RCC 7860 (cell line): ENCODE measurements around the gene PTPRN2.
"Not testable (repeated sequence)": the region's sequence is repeated elsewhere in the genome, so short reads cannot be mapped to it uniquely, and the experiment has no call there.

ENCODE experiments used
- DNase-seq: peaks from one replicate; pipeline ENCODE4 v3.0.0-alpha.2; 2015; ENCODE audit warnings: low spot score
- FAIRE-seq: peaks from 2 replicates; lab custom pipeline; 2012; peaks lifted over from hg19 to GRCh38; lab: Jason Lieb, UNC

PTPRN2 gene

DNA sequence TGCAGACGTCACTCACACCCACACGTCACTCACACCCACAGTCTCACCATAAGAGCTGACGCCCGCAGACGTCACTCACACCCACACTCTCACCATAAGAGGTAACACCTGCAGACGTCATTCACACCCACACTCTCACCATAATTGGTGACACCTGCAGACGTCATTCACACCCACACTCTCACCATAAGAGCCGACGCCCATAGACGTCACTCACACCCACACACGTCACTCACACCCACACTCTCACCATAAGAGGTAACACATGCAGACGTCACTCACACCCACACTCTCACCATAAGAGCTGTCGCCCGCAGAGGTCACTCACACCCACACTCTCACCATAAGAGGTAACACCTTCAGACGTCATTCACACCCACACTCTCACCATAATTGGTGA, 246.5 kb downstream of the PTPRN2 start:
- not testable (repeated sequence) for FAIRE-seq, DNase-seq

DNA sequence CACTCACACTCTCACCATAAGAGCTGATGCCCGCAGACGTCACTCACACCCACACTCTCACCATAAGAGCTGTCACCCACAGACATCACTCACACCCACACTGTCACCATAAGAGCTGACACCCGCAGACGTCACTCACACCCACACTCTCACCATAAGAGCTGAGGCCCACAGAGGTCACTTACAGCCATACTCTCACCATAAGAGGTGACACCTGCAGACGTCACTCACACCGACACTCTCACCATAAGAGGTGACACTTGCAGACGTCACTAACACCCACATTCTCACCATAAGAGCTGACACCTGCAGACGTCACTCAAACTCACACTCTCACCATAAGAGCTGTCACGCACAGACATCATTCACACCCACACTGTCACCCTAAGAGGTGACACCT, 250.7 kb downstream of the PTPRN2 start:
- DNase-seq, FAIRE-seq: not testable (repeated sequence)

DNA sequence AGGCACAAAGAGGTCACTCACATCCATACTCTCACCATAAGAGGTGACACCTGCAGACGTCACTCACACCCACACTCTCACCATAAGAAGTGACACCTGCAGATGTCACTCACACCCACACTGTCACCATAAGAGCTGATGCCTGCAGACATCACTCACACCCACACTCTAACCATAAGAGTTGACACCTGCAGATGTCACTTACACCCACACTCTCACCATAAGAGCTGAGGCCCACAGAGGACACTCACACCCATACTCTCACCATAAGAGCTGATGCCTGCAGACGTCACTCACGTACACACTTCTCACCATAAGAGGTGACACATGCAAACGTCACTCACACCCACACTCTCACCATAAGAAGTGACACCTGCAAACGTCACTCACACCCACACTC, 255.1 kb downstream of the PTPRN2 start:
- not testable (repeated sequence) for DNase-seq, FAIRE-seq

DNA sequence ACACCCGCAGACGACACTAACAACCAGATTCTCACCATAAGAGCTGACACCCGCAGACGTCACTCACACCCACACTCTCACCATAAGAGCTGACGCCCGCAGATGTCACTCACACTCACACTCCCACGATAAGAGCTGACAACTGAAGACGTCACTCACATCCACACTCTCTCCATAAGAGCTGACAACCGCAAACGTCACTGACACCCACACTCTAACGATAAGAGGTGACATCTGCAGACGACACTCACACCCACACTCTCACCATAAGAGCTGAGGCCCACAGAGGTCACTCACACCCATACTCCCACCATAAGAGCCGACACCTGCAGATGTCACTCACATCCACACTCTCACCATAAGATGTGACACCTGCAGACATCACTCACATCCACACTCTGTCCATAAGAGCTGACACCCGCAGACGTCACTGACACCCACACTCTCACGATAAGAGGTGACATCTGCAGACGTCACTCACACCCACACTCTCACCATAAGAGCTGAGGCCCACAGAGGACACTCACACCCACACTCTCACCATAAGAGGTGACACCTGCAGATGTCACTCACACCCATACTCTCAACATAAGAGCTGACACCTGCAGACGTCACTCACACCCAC, 255.7 kb downstream of the PTPRN2 start:
- DNase-seq, FAIRE-seq: not testable (repeated sequence)

DNA sequence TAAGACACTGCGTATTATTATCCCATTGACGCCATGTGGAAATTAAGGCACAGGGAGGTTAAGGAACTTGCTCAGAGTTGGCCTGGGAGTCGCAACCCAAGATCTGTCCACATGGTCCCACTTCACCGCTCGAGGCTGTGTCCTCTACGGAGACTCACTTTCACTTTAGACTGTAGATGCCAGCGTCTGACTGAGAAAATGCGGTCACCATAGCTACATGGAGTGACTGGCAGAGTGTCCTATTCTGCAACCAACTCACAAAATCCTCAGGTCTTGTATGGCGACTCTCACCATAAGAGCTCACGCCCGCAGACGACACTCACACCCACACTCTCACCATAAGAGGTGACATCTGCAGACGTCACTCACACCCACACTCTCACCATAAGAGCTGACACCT, 257.9 kb downstream of the PTPRN2 start:
- DNase-seq (no peak), FAIRE-seq (no peak)

DNA sequence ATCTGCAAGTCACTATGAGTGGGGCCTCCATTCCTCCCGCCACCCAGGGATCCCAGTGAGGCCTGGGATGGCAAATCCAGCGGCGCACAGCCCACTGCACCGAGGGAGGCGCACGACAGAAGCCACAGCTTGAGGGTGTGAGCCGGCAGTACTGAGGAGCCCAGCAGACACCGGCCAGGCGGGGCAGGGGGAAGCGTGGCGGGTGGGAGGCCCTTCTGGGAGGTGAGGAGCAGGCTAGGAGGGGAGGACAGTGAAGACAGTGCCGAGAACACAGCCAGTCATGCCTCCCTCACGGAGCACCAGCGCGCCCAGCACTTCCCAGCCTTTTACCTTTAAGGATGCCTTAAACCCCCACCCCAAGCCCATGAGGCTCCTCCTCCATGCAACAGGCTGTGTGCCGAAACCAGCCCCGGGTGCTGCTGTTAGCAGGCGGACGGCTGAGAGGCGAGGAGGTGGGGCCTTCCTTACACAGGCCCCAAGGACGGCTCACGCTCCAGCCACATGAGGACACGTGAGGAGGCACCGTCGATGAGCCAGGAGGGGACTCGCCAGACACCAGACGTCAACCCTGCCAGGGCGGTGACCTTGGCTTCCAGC, 258.5 kb downstream of the PTPRN2 start:
- FAIRE-seq, result no peak
- no peak for DNase-seq

DNA sequence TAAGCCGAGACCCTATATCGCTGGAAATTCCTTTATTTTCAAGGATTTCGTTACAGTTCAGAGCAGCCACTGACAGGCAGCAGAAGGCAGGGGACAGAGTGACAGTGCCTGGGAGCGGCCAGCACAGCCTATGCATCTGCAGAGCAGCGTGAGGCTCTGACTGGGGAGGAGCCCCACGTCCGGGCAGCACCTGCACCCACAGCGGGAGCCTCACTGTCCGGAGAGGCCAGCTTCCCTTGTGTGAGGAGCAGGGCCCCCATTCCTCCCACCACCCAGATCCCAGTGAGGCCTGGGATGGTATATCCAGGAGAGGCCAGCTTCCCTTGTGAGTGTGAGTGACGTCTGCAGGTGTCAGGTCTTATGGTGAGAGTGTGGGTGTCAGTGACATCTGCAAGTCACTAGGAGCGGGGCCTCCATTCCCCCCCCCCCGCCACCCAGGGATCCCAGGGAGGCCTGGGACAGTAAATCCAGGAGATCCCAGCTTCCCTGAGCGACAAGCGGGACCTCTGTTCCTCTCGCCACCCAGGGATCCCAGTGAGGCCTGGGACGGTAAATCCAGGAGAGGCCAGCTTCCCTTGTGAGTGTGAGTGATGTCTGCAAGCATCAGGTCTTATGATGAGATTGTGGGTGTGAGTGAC, 259.1 kb downstream of the PTPRN2 start:
- FAIRE-seq, result no peak
- DNase-seq, result no peak

DNA sequence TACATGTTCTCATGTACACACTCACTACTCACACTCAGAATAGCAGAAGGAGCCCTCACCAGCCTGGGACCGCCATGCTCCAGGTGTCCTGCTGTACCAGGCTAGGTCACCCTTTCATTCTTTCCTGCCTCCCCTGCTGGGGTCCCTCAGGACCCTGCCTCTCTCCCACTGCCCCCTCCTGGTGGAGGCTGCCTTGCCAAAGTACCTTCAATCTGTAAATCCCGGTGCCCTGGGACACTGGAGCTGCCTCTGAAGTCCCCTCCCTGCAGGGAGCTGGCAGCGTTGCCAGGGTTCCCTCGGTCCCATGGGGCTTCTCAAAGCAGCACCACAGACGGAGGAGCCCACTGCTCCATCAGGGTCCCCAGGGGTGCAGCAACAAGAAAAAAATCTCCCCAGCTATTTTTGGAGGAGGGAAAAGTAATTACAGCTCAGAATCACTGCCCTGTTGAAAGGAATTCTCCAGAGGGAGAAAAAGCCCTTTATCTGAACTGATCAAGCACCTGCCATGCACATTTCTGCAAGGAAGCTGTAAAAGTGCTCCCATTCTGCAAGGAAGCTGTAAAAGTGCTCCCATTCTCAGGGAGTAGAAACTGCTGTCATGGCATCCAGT, 259.9 kb downstream of the PTPRN2 start:
- FAIRE-seq (no peak), DNase-seq (no peak)

DNA sequence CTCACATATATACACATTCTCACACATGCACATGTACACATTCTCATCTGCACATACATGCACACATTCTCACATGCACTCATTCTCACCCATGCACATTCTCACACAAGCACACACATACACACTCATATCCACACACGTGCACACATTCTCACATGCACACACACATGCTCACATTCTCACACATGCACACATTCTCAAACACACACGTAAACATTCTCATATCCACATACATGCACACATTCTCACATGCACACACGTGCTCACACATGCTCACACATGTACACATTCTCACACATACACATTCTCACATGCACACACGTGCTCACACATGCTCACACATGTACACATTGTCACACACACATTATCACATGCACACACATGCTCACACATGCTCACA, 260.6 kb downstream of the PTPRN2 start:
- no peak for FAIRE-seq
- DNase-seq, result no peak

DNA sequence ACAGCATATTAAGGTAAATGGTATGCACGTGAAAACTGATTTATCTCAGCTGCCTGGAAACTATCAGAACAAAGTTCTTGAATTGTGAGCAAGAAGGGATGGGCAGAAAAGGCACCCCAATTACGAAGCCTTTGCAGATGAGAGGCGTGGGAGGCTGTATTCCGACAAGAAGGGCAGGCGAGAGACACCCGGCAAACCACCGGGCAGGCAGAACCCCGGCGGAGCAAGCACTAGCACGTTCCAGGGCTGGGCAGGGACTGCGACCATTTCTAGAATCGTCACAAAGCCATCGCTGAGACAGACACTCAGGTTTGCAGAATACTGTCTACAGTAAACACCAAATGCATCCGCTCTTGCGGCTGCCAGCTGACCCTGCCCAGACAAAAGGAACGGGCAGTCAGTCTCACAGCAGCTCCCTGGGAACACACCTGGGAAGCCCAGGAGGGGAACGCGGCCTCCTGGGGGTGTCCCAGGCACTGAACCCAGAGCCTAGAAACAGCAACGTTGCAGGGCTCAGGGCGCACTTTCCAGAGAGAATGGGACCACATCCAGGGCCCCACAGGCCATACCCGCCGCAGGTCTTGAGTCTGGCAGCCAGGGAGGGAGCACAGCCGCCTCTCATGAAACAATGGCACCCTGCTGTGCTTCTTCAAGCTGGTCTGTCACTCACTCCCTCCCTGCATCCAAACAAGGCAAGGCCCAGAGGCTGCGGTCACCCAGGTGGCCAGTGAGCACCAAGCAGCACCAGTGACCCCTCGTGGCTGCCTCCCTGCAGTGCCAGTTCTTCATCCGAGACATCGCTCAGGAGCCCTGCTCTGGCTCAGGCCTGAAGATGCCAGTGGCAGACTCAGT, 261.9 kb downstream of the PTPRN2 start:
- DNase-seq (no peak), FAIRE-seq (no peak)

DNA sequence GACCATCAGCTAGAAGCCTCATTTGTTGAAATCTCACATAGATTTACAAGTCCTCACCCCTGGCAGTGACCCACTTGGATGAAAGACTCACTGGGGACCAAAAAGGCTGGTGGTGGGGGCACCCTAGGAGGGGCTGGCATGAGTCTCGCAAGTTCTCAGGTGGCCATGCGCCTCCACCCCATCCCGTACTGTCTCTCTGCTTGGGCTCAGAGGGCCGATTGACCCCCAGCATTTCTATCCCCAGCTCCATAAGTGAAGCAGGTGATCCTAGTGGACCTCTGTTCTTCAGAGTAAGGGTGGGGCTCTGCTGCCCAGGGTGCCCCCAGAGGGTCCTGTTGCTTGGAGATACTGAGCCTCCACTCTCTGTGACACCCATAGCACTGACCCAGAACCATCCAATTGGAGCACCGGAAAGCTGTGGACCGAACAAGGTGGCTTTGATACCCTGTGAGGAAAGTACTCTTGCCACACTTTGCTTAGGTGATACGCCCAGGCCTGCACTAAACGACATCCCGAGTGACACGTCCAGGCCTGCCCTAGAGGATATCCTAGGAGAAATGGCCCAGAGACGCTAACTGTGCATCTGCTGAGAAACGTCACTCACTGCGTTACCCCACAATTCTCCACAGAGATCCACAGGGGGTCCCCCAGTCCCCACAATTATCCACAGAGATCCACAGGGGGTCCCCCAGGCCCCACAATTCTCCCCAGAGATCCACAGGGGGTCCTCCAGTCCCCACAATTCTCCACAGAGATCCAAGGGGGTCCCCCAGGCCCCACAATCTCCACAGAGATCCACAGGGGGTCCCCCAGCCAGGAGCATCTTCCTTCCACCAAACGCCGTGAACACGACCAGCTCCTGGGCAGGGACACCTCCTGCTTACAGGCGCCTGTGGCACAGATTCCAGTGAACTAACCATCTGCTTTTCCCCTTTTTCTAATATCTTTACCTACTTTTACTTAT, 262.9 kb downstream of the PTPRN2 start:
- no peak for FAIRE-seq
- no peak for DNase-seq

DNA sequence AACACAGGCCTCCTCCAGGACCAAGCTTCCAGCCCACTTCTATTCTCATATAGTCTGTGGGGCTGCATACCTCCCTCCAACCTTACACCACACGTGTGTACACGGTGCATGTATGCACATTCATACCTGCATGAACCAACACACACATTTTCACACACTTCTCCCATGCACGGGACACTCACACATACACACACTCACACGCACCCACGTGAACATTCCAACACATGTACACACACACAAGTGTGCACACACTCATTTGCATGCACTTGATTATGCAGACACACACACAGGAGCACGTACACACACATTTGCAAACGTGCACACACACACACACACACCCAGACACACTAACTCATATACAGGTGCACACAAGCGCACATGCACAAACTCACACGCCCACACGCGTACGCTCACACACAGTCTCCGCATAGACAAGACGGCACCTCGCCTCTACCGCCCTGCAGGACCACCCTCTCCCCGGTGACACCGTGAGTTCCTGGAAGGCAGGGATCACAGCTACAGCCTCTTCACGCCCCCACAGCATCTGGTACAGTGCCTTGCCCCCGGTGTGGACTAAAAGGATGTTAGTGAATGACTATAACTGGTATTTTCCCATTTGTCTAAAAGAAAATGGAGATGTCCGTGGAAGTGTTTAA, 263.8 kb downstream of the PTPRN2 start:
- DNase-seq, result no peak
- FAIRE-seq, result no peak

DNA sequence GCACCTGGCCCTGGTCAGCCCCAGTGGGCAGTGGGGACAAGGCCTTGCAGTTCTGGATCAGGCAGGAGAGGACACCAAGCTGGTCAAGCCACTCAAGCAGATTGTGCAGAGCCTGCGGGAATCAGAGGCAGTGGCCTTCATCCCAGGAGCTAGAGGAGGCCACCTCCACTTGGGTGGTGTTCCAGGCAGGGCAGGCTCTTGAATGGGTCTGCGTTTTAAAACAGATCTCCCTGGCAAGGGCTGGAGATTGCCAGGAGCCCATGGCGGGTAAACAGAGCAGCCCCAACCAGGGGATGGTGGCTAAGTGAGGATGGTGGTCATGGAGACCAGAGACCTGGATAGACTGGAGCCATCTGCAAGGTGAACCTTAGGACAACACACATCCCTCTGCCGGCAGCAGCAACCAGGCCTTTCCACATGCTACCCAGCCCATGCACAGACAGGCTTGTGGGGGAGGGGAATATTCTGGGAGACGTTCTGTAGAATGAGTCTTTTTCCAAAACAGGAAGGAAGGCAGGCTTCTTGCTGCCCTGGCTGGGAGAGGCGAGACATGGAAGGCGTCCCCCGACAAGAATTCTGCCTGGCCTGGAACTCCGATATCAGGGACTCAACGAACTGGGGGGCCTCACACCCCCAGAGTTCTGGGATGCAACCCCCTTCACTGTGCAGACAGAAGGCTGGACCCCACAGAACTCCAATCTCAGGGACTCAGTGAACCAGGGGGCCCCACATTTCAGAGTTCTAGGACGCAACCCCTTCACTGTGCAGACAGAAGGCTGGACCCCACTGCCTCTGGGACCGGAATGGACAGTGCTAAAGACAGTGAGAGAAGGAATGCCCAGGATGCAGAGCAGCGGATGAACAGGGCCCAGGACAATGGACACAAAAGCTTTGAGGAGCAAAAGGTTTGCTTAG, 264.8 kb downstream of the PTPRN2 start:
- FAIRE-seq (no peak), DNase-seq (no peak)

DNA sequence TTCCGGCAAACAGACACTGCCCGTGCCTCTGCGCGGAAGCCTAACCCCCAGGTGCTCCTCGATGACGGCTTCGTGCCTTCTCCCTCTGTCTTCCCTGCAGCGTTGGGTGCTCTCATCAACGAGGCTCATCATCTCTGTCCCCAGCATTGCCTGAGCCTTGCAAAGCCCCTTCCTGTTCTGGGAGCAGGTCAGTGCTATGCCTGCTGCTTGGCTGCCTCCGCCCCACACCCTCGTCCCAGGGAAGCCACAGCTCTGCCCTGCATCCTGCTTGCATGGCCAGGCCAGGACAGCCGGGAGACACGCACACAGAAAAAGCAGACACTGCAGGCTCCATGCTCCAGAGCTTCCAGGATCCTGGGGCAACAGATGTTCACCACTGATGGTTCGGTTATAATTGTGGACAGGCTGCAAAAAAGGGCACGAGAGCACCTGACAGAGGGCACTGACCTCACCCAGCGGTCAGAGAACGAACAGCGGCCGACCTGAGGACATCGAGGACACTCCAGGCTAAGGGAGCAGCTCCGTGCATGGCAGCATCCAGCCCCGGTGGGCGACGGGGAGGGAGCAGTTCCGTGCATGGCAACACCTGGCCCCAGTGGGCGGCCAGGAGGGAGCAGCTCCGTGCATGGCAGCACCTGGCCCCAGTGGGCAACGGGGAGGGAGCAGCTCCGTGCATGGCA, 265.5 kb downstream of the PTPRN2 start:
- no peak for DNase-seq
- no peak for FAIRE-seq

DNA sequence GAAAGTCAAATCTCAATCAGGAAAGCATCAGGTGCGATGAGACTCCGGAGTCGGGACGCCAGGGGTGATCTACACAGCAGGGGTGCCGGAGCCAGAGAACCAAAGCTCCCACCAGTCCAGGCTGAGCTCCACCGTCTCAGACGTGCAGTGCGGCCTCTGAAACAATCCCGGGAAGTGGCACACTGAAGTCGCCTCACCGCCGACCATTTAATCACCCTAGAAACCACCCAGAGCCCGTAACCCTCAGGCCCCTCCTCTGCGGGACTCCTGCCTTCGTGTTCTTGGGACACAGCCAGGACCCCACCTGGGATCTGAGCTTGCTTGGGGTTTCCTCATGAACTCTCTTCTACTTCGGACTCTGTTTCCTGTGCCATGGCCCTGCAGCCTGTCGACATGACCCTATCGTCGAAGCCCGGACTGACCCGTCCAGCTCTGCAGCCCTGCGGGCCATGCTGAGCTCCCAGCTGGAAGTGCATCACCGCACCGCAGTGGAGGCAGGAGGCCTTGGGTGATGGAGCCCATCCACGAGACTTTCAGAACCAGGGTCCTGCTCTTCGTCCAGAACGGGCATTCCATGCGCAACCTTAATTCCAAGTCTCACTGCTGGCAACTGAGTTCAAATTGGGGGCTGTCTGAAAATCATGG, 266.4 kb downstream of the PTPRN2 start:
- DNase-seq, result no peak
- FAIRE-seq, result no peak

DNA sequence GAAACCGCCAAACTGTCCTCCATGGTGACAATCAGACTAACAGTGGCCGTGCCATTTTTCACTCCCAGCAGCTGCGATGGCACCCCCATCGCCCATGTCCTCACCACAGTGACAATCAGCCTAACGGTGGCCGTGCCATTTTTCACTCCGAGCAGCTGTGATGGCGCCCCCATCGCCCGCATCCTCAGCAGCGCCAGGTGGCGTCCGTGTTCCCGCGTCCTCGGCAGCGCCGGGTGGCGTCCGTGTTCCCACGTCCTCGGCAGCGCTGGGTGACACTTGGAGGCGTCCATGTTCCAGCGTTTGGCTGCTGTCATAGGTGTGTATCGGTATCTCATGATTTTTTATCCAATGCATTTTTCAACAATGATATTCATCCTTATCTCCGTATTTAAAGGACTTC, 267.3 kb downstream of the PTPRN2 start:
- FAIRE-seq, result no peak
- DNase-seq, result no peak

DNA sequence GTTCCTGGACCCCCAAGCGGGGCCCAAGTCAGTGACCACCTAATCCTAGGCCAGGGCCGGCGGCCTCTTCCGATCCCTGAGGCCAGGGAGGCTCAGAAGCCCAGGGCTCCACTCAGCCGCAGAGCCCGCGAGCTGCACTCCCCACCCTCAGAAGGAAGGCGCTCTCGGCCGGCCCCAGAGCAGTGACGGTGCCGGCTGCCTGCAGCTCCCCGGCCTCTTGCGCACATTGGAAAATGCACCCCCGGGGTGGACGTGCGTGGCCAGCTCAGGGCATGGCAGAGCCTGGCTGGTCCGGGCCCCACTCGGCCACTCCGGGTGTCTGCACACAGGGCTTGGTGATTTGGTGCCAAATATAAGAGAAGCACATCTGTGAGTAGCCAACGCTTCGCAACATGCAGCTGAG, 269.1 kb downstream of the PTPRN2 start:
- no peak for FAIRE-seq
- DNase-seq, result no peak
